K562 (cell line): ENCODE results near the gene ZNF652. TPM values are rescaled to one million over a fixed set of nuclear protein-coding genes. Genes with fewer than 3 reads are reported as not detected.

ENCODE experiments used
- EZH2 ChIP-seq: IDR thresholded peaks from 2 replicates; pipeline ENCODE4 v1.6.1; 2012; ENCODE audit warnings: low read depth, mild to moderate bottlenecking, inconsistent platforms, low read length, borderline replicate concordance
- HES1 ChIP-seq: fragments of 450-650 bp; IDR thresholded peaks from 2 replicates; pipeline ENCODE4 v1.6.1; 2016; ENCODE audit warnings: low read depth, mild to moderate bottlenecking, moderate library complexity
- MYNN ChIP-seq, 2 experiments: sonication (generic); formaldehyde crosslinking in 1 of 2; IDR thresholded peaks; 2 replicates each; pipeline versions ENCODE4 v1.5.0 to v1.6.1; 2016 to 2020; ENCODE audit warnings: antibody characterized with exemption in 1 of 2, missing genetic modification reagents in 1 of 2
- PHB2 ChIP-seq: fragments of 450-650 bp; IDR thresholded peaks from 2 replicates; pipeline ENCODE4 v1.6.1; 2017; ENCODE audit warnings: low read depth
- SUPT5H ChIP-seq: fragments of 450-650 bp; IDR thresholded peaks from 2 replicates; pipeline ENCODE4 v1.6.1; 2016
- TCF3 ChIP-seq: sonication (generic); formaldehyde crosslinking; IDR thresholded peaks from 2 replicates; pipeline ENCODE4 v1.4.0; 2020; ENCODE audit warnings: mild to moderate bottlenecking, missing genetic modification reagents
- YY1 ChIP-seq, 3 experiments: IDR thresholded peaks; 2 replicates each; pipeline ENCODE4 v1.6.1; 2011; ENCODE audit warnings: low read length in 2 of 3, mild to moderate bottlenecking in 2 of 3, moderate library complexity in 2 of 3, borderline replicate concordance in 1 of 3, control low read depth in 1 of 3, low read depth in 1 of 3; ENCODE audit not compliant: insufficient read depth in 3 of 3, insufficient replicate concordance in 2 of 3, control insufficient read depth in 1 of 3, insufficient read length in 1 of 3; ENCODE audit errors: extremely low read depth in 1 of 3
- ZNF324 ChIP-seq: fragments of 250-450 bp; sonication (Bioruptor Pico); IDR thresholded peaks from 2 replicates; pipeline ENCODE4 v1.4.0; 2020; ENCODE audit warnings: mild to moderate bottlenecking
- ZNF75A ChIP-seq: fragments of 450-650 bp; formaldehyde crosslinking; IDR thresholded peaks from 2 replicates; pipeline ENCODE4 v1.4.0; 2020; ENCODE audit warnings: mild to moderate bottlenecking
- polyA plus RNA-seq, 8 experiments: library from polyadenylated mRNA; depleted of rRNA in 4 of 8; stranded (reverse) in 5 of 8; unstranded in 3 of 8; fragments of >200 nt; fragmentation: Nextera tagmentation in 2 of 8; fragmentation: Illumina TruSeq in 1 of 8; extraction: Ambion mirVana in 2 of 8; extraction: Trizol in 1 of 8; gene quantifications; 2 replicates each; pipeline versions ENCODE4 v1.2.1 to v1.2.3, GENCODE V29; 2011 to 2014; ENCODE audit warnings: inconsistent platforms in 1 of 8, missing spikeins in 1 of 8
- total RNA-seq, 7 experiments: library from RNA; depleted of rRNA in 6 of 7; stranded (reverse); fragments of >200 nt in 6 of 7; fragmentation: Illumina TruSeq in 2 of 7; extraction: Trizol in 2 of 7; gene quantifications; 2 replicates each; pipeline versions ENCODE4 v1.2.1 to v1.2.3, GENCODE V29; 2011 to 2021; ENCODE audit warnings: low replicate concordance in 1 of 7
- TF ChIP-seq, protein P1 (sequence below): sonication (generic); formaldehyde crosslinking; IDR thresholded peaks from 2 replicates; pipeline ENCODE4 v1.8.1; 2023; ENCODE audit warnings: missing genetic modification reagents, mild to moderate bottlenecking, borderline replicate concordance
- TF ChIP-seq, protein P2 (sequence below): fragments of 450-650 bp; IDR thresholded peaks from 2 replicates; pipeline ENCODE4 v1.6.1; 2016; ENCODE audit warnings: low read depth
- TF ChIP-seq, protein P3 (sequence below): fragments of 450-650 bp; conservative IDR thresholded peaks from 2 replicates; pipeline ENCODE4 v1.6.1; 2016; ENCODE audit warnings: missing genetic modification characterization, low read depth, mild to moderate bottlenecking, missing compliant biosample characterization, moderate library complexity

ZNF652 gene
- total and polyA plus RNA-seq, 9 of the 15 experiments (the other 6 are each of a cell fraction or from before 2014, with no cell fraction given) = 5.1 to 15.5 (median 7.8) TPM

- TF ChIP-seq, protein P1, sequence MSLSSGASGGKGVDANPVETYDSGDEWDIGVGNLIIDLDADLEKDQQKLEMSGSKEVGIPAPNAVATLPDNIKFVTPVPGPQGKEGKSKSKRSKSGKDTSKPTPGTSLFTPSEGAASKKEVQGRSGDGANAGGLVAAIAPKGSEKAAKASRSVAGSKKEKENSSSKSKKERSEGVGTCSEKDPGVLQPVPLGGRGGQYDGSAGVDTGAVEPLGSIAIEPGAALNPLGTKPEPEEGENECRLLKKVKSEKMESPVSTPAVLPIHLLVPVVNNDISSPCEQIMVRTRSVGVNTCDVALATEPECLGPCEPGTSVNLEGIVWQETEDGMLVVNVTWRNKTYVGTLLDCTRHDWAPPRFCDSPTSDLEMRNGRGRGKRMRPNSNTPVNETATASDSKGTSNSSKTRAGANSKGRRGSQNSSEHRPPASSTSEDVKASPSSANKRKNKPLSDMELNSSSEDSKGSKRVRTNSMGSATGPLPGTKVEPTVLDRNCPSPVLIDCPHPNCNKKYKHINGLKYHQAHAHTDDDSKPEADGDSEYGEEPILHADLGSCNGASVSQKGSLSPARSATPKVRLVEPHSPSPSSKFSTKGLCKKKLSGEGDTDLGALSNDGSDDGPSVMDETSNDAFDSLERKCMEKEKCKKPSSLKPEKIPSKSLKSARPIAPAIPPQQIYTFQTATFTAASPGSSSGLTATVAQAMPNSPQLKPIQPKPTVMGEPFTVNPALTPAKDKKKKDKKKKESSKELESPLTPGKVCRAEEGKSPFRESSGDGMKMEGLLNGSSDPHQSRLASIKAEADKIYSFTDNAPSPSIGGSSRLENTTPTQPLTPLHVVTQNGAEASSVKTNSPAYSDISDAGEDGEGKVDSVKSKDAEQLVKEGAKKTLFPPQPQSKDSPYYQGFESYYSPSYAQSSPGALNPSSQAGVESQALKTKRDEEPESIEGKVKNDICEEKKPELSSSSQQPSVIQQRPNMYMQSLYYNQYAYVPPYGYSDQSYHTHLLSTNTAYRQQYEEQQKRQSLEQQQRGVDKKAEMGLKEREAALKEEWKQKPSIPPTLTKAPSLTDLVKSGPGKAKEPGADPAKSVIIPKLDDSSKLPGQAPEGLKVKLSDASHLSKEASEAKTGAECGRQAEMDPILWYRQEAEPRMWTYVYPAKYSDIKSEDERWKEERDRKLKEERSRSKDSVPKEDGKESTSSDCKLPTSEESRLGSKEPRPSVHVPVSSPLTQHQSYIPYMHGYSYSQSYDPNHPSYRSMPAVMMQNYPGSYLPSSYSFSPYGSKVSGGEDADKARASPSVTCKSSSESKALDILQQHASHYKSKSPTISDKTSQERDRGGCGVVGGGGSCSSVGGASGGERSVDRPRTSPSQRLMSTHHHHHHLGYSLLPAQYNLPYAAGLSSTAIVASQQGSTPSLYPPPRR = no peak
- TF ChIP-seq YY1 (IDR thresholded peaks at IDR 0.05; ENCODE audit: borderline replicate concordance in 1 of 3, control insufficient read depth in 1 of 3, extremely low read depth in 1 of 3, insufficient read depth in 3 of 3, insufficient read length in 1 of 3, insufficient replicate concordance in 2 of 3, low read depth in 1 of 3, low read length in 2 of 3) = peak in 1 of 3 experiments; percentile 36
- TF ChIP-seq EZH2 = no peak
- TF ChIP-seq PHB2 = no peak
- TF ChIP-seq SUPT5H = no peak
- TF ChIP-seq ZNF324 = no peak
- TF ChIP-seq, protein P2, sequence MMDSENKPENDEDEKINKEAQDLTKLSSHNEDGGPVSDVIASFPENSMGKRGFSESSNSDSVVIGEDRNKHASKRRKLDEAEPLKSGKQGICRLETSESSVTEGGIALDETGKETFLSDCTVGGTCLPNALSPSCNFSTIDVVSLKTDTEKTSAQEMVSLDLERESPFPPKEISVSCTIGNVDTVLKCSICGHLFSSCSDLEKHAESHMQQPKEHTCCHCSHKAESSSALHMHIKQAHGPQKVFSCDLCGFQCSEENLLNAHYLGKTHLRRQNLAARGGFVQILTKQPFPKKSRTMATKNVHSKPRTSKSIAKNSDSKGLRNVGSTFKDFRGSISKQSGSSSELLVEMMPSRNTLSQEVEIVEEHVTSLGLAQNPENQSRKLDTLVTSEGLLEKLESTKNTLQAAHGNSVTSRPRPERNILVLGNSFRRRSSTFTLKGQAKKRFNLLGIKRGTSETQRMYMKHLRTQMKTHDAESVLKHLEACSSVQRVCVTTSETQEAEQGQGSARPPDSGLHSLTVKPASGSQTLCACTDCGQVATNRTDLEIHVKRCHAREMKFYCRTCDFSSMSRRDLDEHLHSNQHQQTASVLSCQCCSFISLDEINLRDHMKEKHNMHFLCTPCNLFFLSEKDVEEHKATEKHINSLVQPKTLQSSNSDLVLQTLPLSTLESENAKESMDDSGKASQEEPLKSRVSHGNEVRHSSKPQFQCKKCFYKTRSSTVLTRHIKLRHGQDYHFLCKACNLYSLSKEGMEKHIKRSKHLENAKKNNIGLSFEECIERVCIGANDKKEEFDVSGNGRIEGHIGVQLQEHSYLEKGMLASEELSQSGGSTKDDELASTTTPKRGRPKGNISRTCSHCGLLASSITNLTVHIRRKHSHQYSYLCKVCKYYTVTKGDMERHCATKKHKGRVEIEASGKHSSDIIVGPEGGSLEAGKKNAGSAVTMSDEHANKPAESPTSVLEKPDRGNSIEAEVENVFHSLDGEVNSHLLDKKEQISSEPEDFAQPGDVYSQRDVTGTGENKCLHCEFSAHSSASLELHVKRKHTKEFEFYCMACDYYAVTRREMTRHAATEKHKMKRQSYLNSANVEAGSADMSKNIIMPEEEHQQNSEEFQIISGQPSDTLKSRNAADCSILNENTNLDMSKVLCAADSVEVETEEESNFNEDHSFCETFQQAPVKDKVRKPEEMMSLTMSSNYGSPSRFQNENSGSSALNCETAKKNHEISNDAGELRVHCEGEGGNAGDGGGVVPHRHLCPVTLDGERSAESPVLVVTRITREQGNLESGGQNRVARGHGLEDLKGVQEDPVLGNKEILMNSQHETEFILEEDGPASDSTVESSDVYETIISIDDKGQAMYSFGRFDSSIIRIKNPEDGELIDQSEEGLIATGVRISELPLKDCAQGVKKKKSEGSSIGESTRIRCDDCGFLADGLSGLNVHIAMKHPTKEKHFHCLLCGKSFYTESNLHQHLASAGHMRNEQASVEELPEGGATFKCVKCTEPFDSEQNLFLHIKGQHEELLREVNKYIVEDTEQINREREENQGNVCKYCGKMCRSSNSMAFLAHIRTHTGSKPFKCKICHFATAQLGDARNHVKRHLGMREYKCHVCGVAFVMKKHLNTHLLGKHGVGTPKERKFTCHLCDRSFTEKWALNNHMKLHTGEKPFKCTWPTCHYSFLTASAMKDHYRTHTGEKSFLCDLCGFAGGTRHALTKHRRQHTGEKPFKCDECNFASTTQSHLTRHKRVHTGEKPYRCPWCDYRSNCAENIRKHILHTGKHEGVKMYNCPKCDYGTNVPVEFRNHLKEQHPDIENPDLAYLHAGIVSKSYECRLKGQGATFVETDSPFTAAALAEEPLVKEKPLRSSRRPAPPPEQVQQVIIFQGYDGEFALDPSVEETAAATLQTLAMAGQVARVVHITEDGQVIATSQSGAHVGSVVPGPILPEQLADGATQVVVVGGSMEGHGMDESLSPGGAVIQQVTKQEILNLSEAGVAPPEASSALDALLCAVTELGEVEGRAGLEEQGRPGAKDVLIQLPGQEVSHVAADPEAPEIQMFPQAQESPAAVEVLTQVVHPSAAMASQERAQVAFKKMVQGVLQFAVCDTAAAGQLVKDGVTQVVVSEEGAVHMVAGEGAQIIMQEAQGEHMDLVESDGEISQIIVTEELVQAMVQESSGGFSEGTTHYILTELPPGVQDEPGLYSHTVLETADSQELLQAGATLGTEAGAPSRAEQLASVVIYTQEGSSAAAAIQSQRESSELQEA = no peak
- TF ChIP-seq, protein P3, sequence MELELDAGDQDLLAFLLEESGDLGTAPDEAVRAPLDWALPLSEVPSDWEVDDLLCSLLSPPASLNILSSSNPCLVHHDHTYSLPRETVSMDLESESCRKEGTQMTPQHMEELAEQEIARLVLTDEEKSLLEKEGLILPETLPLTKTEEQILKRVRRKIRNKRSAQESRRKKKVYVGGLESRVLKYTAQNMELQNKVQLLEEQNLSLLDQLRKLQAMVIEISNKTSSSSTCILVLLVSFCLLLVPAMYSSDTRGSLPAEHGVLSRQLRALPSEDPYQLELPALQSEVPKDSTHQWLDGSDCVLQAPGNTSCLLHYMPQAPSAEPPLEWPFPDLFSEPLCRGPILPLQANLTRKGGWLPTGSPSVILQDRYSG (tag) = no peak
- TF ChIP-seq TCF3 (CRISPR knock-in tag) = no peak
- TF ChIP-seq ZNF75A (CRISPR knock-in tag) = no peak
- TF ChIP-seq HES1 = no peak
- TF ChIP-seq MYNN (IDR thresholded peaks at IDR 0.05) = no peak
- TF ChIP-seq MYNN (CRISPR knock-in tag; IDR thresholded peaks at IDR 0.05) = no peak
These were observed 46.0 kb upstream of the ZNF652 start (continued) for GRCh38 chr17:49407981-49408501.
